ENCODE results near the gene SORCS2. TPM values are rescaled to one million over a fixed set of nuclear protein-coding genes. Genes with fewer than 3 reads are reported as not detected.

The SORCS2 gene
- polyA plus RNA-seq, 3 donors = 0.46 to 0.55 TPM; not detected in 1

- 93% methylated on average over 6 of the region's 6 CpGs for WGBS (ENCODE audit: insufficient coverage)
- Histone ChIP-seq H2AFZ (ENCODE audit: insufficient read depth, low read depth, low read length, poor library complexity, severe bottlenecking) (no peak overlapping the region), H3K4me1 (ENCODE audit: control insufficient read depth in 1 of 2, insufficient read depth in 2 of 2, low read length in 2 of 2) (no peaks in the 10 kb centered on the region), H3K36me3 (replicated peaks in 1 of 2; ENCODE audit: control insufficient read depth in 1 of 2, insufficient read depth in 2 of 2, low read length in 2 of 2) (no peaks in the 10 kb centered on the region), H3K4me3 (replicated peaks in 1 of 3; ENCODE audit: low read depth in 2 of 3, low read length in 3 of 3) (no peak overlapping the region), H3K9me3 (replicated peaks in 1 of 2; ENCODE audit: control insufficient read depth in 1 of 2, insufficient read depth in 1 of 2, low read length in 2 of 2) (peaks cover 5 to 7% of the 10 kb centered on the region in 2 donors), H3K27ac (ENCODE audit: low read depth in 1 of 2, low read length in 2 of 2) (no peak overlapping the region), H3K27me3 (ENCODE audit: control insufficient read depth in 2 of 2, insufficient read depth in 2 of 2, low read length in 2 of 2) (no peaks in the 10 kb centered on the region), H3K79me2 (ENCODE audit: insufficient read depth, low read length) (no peaks in the 10 kb centered on the region), H4K20me1 (ENCODE audit: insufficient read depth, low read length) (no peaks in the 10 kb centered on the region), H3K9ac (ENCODE audit: insufficient read depth, low read length, poor library complexity, severe bottlenecking) (no peak overlapping the region), H3K4me2 (replicated peaks; ENCODE audit: extremely low read depth, low read length, poor library complexity, severe bottlenecking) (no peak overlapping the region)
- Mint-ChIP-seq H3K27me3 (ENCODE audit: low read depth in 3 of 3) (peaks cover 0 to 14% (median 9%) of the 10 kb centered on the region in 3 donors), H3K36me3 (no peaks in the 10 kb centered on the region), H3K4me3 (no peak overlapping the region), H3K9me3 (peaks cover 0 to 9% (median 2%) of the 10 kb centered on the region in 7 donors), H3K27ac (no peak overlapping the region), H3K4me1 (no peaks in the 10 kb centered on the region)
- TF ChIP-seq CTCF (IDR thresholded peaks at IDR 0.05) = no peak
- DNase-seq = no peak
- intact Hi-C loops (cut with micrococcal nuclease) = no loop called here
These were observed 195.6 kb downstream of the SORCS2 start for GRCh38 chr4:7387925-7388324.

- no peak overlapping the region for H3K9ac ChIP-seq (ENCODE audit: insufficient read depth, low read length, poor library complexity, severe bottlenecking)
- H3K4me2 ChIP-seq (replicated peaks; ENCODE audit: extremely low read depth, low read length, poor library complexity, severe bottlenecking) = no peak overlapping the region
- H3K27ac ChIP-seq (ENCODE audit: low read depth in 1 of 2, low read length in 2 of 2) = no peak overlapping the region
- H2AFZ ChIP-seq (ENCODE audit: insufficient read depth, low read depth, low read length, poor library complexity, severe bottlenecking) = no peak overlapping the region
- Mint-ChIP-seq H3K27ac (no peak overlapping the region), H3K4me1 (no peaks in the 10 kb centered on the region), H3K9me3 (peaks cover 0 to 9% (median 2%) of the 10 kb centered on the region in 7 donors), H3K36me3 (no peaks in the 10 kb centered on the region), H3K27me3 (ENCODE audit: low read depth in 3 of 3) (peaks cover 2 to 17% (median 11%) of the 10 kb centered on the region in 3 donors), H3K4me3 (no peak overlapping the region)
- no peak overlapping the region for H3K4me3 ChIP-seq (replicated peaks in 1 of 3; ENCODE audit: low read depth in 2 of 3, low read length in 3 of 3)
- peaks cover 5 to 7% of the 10 kb centered on the region in 2 donors for H3K9me3 ChIP-seq (replicated peaks in 1 of 2; ENCODE audit: control insufficient read depth in 1 of 2, insufficient read depth in 1 of 2, low read length in 2 of 2)
- 90% methylated on average over 7 of the region's 13 CpGs for WGBS (ENCODE audit: insufficient coverage)
- no peaks in the 10 kb centered on the region for H3K27me3 ChIP-seq (ENCODE audit: control insufficient read depth in 2 of 2, insufficient read depth in 2 of 2, low read length in 2 of 2)
- DNase-seq = no peak
- no peaks in the 10 kb centered on the region for H3K79me2 ChIP-seq (ENCODE audit: insufficient read depth, low read length)
- no peaks in the 10 kb centered on the region for H3K36me3 ChIP-seq (replicated peaks in 1 of 2; ENCODE audit: control insufficient read depth in 1 of 2, insufficient read depth in 2 of 2, low read length in 2 of 2)
- no peak for TF ChIP-seq CTCF (IDR thresholded peaks at IDR 0.05)
- H4K20me1 ChIP-seq (ENCODE audit: insufficient read depth, low read length) = no peaks in the 10 kb centered on the region
- no peaks in the 10 kb centered on the region for H3K4me1 ChIP-seq (ENCODE audit: control insufficient read depth in 1 of 2, insufficient read depth in 2 of 2, low read length in 2 of 2)
- intact Hi-C loops (cut with micrococcal nuclease) = no loop called here
These were observed 196.3 kb downstream of the SORCS2 start for GRCh38 chr4:7388627-7389026.

All from CD14-positive monocyte (primary cell).